Endometrium (tissue), 2 donors: ENCODE measurements around the gene C1QTNF4.

ENCODE experiments used
- FAIRE-seq: peaks from 2 replicates; lab custom pipeline; 2012; peaks lifted over from hg19 to GRCh38; lab: Jason Lieb, UNC
- donor health status: control.
- donor health status: control.

The C1QTNF4 gene

DNA sequence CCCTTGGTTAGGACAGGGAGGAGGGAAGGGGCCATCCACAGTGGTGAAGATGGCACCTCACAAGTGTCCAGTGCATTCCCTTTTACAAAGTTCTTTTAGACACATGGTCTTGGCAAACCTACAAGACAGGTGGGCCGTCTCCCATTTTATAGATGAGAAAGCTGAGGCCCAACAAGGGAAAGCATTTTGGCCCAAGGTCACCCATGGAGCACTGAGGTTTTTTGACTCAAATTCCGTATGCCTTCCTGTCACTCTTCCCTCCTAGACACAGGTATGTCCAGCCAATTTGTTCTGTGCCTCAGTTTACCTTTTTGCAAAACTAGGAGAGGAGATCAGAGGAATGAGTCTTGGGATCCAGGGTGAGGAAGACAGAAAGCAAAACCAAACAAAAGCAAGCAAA, 1.2 kb downstream of the C1QTNF4 start:
- no peak for FAIRE-seq

DNA sequence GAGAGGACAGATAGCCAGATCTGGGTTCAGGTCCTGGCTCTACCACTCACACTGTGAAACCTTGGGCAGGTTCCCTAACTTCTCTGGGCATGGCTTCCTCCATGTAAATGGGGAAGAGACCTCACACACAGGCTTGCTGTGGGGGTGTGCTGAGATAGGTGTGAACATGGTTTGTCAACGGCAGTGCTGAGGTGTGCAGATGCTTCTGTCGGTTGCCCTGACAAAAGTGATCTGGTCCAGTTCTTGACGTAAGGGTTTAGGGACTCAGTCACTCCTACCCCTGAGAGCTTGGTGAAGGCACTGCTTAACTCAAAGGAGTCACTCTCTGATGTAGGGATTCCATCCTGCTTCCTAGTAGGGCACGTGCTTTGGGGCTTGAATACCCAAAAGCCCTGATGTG, 2.0 kb downstream of the C1QTNF4 start:
- FAIRE-seq, result no peak

DNA sequence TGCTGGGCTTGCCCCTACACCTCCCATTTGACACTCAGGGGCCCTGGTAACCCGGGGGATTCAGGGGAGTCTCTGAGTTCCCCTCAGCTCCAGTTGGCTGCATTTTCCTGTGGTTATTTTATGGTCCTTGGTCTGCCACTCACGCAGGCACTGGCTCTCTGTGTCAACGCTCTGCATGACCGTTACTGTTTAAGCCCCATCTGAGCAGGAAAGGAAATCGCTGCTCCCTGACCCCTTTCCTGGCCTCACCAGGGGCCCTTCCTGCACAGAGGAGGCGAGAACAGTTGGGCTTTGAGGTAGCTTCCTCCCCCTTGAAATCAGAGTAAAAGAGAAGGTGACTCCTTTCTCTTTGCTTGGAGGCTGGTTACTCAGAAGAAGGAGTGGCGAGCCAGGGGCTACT, 2.4 kb downstream of the C1QTNF4 start:
- FAIRE-seq, result no peak

DNA sequence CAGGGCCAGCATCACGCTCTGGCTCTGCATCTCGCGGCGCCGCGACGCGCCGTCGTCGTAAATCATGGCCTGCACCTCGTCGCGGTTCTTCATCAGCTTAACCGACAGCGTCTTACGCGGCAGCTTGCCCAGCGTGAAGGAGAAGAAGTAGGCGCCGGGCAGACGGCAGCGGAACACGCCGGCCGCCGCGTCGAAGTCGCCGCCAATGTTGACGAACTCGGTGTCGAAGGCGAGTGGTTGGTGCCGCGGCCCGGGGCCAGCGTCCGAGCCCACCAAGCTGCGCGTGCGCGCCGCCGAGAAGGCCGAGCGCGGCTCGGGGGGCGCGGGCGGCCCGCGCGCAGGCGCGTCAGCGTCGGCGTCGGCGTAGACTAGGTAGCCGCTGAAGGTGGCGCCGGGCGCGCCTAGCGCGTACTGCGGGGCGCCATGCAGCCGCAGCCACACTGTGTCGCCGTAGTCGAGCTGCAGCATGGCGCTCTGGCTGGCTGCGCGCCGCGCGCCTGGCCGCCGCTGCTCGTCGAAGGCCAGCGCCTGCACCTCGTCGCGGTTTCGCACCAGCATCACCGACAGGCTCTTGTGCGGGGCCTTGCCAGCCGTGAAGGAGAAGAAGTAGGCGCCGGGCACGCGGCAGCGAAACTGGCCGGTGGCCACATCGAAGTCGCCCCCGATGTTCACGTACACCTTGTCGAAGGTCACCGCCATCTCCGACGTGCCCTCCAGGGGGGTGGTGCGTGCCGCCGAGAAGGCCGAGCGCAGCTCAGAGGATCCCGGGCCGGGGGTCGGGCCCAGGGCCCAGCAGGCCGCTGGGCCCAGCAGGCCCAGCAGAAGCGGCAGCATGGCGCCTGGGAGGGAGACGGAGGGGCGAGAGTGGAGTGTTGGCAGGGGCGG, 4.0 kb downstream of the C1QTNF4 start:
- no peak for FAIRE-seq

DNA sequence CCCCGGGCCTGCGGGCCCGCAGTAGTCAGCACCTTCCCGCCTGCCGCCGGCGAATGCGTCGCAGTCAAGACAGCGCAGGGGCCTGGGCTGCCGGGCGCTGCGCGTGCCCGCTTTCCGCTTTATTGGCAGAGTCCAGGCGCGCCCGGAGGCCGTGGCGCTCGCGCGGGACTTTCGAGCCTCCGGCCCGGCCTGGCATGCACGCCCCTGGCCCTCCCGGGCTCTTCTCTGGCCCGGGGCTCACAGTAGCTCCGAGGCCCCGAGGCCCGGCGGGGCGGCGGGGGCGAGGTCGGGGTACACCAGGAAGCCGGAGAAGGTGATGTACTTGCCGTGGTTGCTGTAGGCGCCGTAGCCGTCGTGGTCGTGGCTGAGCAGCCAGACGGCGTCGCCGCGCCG, 4.6 kb downstream of the C1QTNF4 start:
- FAIRE-seq, result no peak

DNA sequence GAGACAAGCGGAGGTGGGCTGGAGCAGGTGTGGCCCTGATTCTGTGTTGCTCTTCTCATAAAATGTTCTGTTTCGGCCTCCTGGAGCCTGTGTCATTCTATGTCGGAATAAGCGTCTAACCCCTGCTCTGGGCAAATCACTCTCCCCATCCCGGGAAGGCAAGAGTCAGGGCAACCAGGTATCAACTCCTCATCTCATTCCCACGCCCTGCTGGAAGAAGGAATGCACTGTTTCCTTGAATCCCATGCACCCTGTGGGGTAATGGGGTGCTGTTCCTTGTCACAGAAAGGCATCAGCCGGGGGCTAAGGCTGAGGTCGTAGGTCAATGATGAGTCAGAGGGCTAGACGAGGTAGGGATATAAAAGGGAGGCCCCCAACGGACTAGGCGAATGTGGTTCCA, 5.1 kb downstream of the C1QTNF4 start:
- FAIRE-seq, result no peak

DNA sequence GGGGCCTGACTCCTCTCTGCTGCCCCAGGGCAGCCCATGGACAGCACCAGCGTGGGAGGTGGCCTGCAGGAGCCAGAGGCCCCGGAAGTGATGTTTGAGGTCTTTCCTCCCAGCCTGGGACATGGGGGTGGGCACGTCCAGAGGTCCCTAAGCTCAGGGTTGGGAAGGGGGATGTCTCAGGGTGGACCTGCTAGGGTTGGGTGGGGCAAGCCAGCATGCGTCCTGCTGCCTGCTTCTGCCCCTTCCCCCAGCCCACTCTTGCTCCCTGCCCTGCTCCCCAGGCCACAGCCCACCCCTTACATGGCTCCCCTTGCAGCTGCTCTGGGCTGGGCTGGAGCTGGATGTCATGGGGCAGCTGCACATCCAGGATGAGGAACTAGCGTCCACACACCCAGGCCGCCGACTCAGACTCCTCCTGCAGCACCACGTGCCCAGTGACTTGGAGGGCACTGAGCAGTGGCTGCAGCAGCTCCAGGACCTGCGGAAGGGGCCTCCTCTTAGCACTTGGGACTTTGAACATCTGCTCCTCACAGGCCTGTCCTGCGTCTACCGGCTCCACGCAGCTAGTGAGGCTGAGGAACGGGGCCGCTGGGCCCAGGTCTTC, 6.4 kb downstream of the C1QTNF4 start:
- FAIRE-seq, result no peak

DNA sequence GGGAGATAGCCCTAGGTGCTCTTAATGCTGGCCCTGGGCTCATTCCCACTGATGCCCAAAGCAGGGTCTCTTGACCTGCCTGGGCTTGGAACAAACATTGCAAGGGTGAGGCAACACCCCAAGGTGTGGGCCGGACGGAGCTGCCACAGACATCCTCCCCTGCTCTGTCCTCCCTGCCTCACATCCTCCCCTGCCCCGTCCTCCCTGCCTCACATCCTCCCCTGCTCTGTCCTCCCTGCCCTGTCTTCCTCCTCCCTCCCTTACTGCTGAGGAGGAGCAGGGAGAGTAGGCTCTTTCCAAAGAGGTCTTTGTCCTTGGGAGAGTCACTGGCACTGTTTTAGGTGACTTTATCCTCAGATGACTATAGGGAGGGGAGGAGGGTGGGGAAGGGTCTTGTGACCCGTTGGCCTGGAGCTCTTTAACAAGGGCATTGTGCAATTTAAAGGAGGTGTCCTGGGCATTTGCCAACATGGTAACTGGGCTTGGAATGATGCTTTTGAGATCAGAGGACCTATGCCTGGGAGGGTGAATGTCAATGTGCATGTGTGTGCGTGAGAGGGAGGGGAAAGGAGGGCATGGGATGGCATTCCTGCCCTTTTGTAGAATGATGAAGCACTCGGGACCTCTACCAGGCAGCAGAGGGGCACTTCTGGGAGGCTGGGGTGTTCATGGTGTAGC, 7.0 kb downstream of the C1QTNF4 start:
- no peak for FAIRE-seq

DNA sequence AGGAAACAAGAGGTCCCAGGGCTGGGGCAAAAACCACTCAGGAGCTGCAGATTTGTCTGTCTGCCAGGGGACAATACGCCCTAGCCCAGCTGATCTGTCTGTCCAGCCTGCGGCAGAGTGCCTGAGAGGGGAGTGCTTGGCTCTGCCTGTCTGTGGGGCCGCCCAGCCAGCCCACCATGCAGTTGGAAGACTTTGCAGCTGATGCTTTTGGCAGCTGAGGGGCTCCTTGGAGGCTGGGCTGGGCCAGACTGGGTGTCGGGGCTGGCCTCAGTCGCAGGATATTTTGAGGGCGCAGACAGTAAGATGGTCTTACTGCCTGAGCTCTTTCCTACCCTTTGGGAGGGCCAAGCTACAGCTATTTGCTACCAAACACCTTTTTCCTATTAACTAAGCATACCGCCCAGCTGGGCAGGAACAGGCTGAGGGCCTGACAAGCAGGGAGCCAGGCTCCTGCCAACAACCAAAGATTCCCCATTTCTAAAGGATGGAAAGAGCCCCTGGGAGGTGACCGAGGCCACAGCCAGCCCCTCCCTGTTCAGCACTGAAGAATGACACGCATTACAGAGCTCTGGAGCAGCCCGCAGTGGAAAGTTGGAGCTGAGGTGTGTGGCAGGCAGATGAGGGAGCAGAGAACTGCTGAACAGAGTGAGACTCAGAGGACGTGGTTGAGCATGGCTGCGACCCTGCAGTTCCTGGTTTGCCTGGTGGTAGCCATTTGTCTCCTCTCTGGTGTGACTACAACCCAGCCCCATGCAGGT, 7.9 kb downstream of the C1QTNF4 start, which contains the start of gene FAM180B:
TSS of gene FAM180B (plus strand) at position 581 of the 758 bp plus-strand sequence. CDS start at position 672, 91 bp downstream.
- no peak for FAIRE-seq

DNA sequence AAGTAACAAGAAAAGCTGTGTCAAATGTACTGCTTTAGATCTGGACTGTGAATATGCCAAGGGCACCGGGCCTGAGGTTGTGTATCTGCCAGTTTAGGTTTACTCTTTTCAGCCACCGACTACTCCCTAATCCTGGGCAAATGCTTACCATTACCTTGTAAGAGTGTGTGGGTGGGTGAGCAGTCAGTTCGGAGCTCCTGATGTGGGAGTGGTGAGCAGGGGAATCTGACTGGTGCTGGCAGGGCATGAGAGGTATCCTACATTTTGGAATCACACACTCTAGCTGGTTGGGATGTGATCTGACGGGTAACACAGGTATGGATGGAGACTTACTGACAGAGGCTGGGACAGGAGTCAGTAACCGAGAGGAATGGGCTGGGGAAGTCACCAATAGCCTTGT, 10.4 kb downstream of the C1QTNF4 start:
- FAIRE-seq, result no peak

DNA sequence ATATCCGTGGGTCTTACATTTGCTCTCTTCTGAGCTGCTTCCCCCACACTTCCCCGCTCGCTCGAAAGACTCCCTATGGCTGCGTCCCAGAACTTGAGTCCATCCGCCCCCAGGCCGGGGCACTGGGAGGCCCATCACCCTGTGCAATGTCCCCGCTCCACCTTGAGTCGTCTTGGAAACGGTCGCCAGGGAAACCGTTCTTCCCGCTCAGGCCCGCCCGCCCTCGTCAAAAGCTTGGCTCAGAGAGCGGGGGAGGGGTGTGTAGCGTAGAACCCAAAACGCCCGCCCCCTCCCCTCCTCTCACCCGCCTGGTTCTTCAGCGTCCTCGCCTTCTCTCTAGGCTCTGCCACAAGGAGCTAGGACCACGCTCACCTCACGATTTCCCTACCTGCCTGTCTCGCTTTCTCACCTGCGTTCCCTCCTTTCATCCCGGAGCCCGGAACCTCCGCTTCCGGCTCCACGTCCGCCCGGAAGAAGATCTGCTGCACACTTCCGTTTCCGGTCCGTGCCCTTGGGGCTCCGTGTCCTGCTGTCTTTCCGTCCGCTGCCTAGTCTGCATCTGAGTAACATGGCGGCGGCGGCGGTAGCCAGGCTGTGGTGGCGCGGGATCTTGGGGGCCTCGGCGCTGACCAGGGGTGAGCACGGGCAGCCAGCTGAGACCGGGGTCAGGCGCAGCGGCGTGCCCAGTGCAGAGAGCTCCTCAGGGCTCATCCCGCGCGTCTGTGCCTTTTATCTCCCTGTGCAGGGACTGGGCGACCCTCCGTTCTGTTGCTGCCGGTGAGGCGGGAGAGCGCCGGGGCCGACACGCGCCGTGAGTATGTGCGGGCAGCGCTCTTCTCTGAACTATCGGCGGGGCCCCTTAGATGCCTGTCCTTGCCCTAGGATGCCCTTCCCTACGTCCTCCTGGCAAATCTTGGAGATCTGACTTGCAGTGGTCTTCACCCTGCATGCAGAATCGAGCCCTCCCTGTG, 15.4 kb downstream of the C1QTNF4 start, which contains the start of the genes KBTBD4 and NDUFS3:
TSS of gene KBTBD4 (minus strand) at position 447 of the 971 bp plus-strand sequence. CDS start at position 428, 19 bp downstream.
TSS of gene NDUFS3 (plus strand) at position 551 of the 971 bp plus-strand sequence. CDS start at position 569, 18 bp downstream.
- FAIRE-seq, result no peak

DNA sequence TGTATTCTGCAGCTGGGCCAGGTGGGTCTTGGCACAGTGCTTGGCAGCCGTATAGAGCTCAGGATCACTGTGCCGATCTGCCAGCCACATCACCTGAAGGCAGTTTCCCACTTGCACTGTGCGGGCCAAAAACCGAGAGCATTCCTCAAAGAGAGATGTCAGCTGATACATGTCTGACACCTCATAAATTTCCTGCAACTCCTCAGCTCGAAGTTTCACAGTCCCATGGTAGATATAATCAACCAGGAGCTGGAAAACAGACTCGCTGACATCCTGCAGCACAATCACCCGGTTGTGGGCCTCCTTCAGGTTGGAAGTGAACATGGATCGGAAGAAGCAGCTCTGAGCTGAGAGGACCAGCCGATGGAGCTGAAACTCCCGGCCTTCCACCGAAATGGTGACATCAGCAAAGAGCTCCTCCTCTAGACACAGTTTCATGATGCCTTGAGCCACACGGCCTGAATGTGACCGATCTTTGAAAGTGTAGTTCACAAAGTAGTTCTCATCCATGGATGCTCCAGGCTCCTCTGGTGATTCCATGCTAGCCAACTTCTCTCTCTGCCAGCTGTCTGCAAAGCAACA, 16.7 kb downstream of the C1QTNF4 start:
- FAIRE-seq, result no peak

DNA sequence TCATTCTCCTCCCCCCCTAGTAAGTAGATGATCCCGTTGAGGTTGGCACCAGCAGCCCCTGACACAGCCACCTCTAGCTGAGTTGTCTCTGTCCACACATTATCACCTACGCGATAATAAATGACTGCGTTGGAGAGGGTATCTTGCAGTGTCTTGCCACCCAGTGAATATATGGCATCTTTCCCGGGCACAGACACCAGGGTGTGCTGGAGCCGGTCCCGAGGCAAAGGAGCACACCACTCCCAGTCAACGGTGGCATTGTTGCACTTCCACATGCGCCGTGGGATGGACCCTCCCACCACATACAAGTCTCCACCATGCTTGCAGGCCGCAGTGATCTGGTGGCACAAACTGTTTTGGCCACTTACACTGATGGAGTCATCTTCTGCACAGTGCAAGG, 20.9 kb downstream of the C1QTNF4 start:
- no peak for FAIRE-seq

DNA sequence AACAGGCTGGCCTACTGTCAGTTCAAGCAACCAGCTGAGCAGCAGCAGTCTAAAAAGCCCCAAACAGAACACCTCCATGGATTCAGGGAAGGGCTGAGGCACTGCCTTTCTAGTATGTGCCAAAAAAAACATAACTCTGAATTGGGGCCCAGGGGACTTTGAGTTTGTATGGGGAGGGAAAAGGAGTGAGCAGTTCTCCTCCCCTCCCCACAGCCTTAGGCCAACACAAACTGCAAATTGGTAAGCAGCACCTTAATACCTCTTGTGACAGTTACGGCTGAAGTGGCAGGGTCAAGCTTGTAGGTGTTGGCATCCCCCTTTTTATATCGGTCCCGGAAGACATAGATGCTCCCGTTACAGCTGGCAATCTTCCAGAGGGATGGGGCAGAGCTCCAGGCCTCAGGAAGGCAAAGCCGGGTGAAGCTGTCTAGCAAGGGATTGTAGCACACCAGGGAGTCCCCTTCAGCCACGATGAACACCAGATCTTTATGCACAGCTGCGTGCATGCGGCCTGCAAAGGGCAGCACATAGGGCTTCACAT, 21.4 kb downstream of the C1QTNF4 start:
- no peak for FAIRE-seq

DNA sequence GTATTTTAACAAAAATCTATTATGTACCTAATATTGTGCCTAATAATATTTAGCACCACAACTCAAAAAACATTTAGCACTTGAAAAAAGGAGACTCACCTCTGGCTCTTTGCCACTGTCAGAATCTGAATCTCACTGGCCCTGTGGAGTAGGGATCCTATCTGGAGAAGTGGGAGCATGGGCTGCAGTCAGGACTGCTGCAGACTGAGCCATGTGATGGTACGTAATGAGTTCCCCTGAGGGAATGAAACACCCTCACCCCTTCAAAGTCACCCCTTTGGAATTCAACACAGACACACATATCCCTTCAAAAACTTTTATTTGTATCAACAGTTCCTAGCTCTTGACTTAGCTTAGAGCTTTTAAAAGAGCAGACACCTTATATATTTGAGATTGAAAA, 22.3 kb downstream of the C1QTNF4 start:
- no peak for FAIRE-seq

DNA sequence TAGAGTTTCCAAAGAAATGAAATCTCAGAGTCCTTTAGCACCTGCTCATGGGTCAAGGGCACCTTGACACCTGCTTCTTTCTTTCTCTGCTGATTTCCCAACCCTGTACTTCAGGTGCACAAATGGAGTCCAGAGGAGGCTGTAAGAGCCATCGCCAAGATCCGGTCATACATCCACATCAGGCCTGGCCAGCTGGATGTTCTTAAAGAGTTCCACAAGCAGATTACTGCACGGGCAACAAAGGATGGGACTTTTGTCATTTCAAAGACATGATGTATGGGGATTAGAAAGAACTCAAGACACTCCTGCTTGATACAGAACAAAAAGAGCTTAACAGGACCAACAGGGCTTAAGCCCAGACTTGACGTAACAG, 22.9 kb downstream of the C1QTNF4 start:
- no peak for FAIRE-seq

DNA sequence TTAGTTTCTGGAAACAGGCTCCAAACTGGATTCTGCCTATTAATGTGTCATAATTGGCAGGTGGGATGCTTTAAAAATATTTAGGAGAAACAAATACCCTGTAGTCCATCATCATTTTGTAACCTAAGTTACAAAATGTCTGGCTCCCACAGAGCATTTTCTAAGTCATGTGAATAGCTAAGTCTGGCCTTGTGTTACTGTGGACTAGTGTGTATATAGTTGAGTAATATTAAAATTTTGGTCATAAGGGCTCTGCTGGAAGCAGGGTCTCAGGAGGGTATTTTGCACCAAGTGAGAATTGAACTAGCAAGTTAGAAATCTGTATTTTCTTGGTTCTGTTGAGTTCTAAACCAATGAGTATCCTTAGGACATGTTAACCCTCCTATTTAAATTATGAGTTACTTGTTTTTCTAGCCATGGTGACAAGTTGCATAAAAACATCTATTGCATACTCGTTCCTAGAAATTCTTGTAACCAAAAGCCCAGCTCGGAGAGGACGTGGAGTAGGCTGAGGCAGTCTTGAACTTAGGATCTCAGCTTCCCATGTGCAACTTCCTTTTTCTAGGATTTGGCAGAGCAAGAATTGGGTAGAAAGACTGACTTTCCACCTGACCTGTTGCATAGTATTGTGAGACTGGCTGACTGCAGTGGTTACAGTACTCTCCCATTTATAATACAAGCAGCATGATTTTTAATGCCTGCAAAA, 23.4 kb downstream of the C1QTNF4 start:
- no peak for FAIRE-seq

DNA sequence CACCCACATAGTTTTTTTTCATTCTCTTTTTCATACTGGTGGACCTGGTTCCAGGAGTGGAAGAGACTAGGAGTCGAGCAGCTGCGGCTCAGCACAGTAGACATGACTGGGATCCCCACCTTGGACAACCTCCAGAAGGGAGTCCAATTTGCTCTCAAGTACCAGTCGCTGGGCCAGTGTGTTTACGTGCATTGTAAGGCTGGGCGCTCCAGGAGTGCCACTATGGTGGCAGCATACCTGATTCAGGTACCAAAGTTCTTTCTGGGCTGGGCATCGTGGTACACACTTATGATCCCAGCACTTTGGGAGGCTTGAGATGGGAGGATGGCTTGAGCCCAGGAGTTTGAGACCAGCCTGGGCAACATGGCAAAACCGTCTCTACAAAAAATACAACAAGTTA, 24.6 kb downstream of the C1QTNF4 start:
- no peak for FAIRE-seq

DNA sequence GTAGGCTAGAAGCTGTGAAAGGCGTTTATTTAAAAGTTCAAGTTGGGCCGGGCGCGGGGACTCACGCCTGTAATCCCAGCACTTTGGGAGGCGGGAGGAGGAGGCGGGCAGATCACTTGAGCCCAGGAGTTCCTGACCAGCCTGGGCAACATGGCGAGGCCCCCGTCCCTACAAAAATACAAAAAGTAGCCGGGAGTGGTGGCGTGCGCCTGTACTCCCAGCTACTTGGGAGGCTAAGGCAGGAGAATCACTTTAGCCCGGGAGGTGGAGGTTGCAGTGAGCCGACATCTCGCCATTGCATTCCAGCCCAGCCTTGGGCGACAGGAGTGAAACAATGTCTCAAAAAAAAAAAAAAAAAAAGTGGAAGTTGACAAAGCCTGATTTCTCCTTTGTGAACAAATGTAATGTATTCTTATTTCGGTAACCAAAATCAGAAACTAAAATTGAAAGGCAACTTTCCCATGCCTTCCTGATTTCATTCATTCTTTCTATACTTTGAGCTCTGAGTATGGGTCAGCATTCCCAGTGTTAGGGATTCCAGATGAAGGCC, 28.0 kb downstream of the C1QTNF4 start:
- FAIRE-seq, result no peak
